Urothelium cell line (cell line): Measurements from ENCODE around the gene LRG1.

Experiments used
- DNase-seq: peaks from one replicate; pipeline ENCODE4 v3.0.0; 2011; ENCODE audit warnings: low spot score, mixed read lengths
- FAIRE-seq: peaks from 2 replicates; lab custom pipeline; 2011; peaks lifted over from hg19 to GRCh38; lab: Jason Lieb, UNC

Gene LRG1

GRCh38 chr19:4513248-4513647 is 26.6 kb downstream of the LRG1 start:
- DNase-seq (no peak), FAIRE-seq (no peak)

- no peak for FAIRE-seq
- no peak for DNase-seq
Measured at GRCh38 chr19:4512070-4512469, 27.8 kb downstream of the LRG1 start.

GRCh38 chr19:4511300-4512054 is 28.4 kb downstream of the LRG1 start:
- FAIRE-seq = no peak

DNA sequence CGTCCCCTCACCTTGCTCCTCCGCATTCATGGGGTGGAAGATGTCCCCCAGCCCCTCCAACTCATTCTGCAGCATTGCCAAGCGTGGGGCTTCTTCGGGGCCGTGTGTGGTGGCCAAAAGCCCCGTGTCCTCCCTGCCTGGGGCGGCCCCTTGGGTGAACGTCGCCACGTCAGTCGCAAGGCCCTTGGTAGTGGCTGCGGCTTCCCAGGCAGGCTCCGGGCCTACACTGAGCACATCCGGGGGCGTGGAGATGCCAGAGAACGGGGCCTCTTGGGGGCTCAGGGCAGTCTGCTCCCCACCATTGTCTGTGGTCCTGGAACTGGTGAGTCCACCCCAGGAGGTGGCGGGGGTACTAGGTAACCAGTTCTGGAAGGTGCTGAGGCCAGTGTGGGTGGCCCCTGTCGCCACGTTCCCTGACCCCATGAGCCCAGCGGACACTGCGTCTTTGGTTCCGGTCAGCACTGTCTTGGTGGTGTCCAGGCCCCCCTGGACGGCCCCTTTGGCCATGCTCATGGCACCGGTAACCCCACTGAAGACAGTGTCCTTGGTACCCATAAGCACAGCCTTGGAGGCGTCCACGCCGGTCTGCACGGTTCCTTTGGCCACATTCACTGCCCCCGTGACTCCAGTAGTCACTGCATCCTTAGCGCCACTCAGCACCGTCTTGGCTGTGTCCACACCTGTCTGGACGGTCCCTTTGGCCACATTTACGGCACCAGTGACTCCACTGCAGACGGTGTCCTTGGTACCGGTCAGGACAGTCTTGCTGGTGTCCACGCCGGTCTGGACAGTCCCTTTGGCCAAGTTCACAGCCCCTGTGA is 29.2 kb downstream of the LRG1 start:
- DNase-seq (no peak), FAIRE-seq (no peak)

More at GRCh38 chr19:4511300-4512054, 28.4 kb downstream of the LRG1 start:
- DNase-seq = no peak

DNA sequence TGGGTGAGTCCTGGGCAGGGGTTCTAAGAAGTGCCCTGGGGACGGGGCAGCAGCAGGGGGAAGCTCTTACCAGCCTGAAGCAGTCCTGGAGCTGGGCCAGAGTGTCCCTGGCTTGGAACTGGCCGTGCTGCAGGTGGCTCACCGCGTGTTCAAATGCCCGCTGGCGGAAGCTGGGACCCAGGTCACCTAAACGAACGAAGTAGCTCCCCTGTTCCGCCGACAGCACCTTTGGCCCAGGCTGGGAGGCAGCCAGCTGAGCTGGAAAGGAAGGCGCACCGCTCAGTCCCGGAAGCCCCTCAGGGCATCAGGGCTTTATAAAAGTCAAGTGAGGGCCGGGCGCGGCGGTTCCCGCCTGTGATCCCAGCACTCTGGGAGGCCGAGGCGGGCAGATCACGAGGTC is 31.1 kb downstream of the LRG1 start:
- DNase-seq (no peak), FAIRE-seq (no peak)

- FAIRE-seq = no peak
- no peak for DNase-seq
Measured at GRCh38 chr19:4507804-4508203, 32.0 kb downstream of the LRG1 start.

GRCh38 chr19:4507150-4507452 is 32.7 kb downstream of the LRG1 start:
- DNase-seq (no peak), FAIRE-seq (no peak)

- DNase-seq (peak; percentile 40), FAIRE-seq (no peak)
Measured at GRCh38 chr19:4506449-4507149, 33.2 kb downstream of the LRG1 start.

DNA sequence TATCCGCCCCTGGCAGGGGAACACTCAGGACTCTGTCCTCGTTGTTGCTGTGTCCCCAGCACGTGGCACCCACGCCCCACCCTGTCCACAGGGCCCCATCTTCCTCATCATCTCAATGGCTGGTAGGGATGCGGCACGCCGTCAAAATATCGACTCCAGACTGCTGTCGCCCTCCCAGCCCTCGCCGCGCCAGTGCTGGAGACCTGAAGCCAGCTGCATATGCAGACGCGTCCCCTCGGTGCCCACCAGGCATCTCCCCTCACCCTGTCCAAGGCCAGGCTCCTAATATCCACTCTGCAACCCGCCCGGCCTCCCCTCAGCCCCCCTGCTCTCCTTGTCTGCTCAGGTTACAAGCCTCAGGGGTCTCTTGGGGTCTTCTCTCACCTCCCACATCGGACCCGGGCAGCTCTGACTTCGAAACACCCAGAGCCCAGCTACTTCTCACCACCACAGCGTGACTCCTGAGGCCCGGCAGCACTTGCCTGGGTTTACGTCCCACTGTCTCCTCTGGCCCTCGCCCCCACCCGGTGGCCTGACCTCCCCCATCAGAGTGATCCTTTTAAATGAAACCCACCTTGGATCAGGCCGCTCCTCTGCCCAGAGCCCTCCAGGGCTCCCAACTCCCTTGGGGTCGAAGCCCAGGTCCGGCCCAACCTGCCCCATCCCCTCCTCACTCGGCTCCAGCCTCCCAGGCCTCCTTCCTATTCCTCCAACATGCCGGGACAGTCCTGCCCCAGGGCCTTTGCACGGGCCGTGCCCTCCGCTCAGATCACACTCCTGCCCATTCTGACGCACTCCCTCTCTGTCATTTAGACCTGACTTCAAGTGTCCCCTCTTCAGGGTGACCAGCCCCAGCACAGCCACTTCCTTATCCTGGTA is 34.0 kb downstream of the LRG1 start:
- no peak for FAIRE-seq
- no peak for DNase-seq

- DNase-seq (no peak), FAIRE-seq (no peak)
Measured at GRCh38 chr19:4504891-4505569, 34.8 kb downstream of the LRG1 start.

DNA sequence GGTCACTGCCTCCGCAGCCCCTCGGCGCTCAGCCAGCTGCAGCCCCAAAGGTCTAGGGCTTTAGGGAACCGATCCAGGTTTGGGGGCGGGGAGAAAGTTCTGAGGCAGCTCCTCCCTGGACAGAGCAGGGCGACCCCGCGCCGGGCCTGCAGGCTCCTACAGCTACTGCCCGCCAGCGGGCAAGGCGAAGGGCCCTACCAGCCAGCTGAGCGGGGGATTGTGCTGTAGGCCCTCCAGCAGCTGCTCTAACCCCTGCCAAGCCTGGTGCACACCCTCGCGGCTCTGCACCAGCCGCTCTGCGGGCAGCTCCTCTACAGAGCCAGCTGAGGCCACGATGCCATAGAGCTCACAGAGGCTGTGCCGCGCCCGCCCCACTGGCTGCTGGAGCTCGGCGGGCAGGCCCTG is 35.5 kb downstream of the LRG1 start:
- DNase-seq (no peak), FAIRE-seq (no peak)

DNA sequence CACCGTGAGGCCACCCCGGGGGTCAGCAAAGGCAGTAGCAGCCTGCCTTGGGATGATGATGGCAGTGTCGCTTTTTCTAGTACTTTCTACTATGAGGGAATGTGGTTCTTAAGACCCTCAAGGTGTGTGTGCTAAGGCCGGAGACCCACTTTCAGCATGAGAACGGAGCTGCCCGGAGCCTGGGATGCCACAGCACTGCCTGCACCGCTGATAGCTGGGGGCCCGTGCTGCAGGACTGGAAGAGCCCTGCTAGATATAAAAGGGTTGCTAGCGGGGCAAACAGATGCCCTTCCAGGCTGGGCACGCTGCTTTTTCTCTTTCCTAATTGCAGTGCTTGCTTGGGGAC is 36.0 kb downstream of the LRG1 start:
- no peak for FAIRE-seq

GRCh38 chr19:4503132-4503824 is 36.6 kb downstream of the LRG1 start:
- FAIRE-seq = no peak

More for the DNA sequence above, 36.0 kb downstream of the LRG1 start:
- no peak for DNase-seq

GRCh38 chr19:4502282-4503131 is 37.3 kb downstream of the LRG1 start:
- no peak for FAIRE-seq

More at GRCh38 chr19:4503132-4503824, 36.6 kb downstream of the LRG1 start:
- DNase-seq = no peak

DNA sequence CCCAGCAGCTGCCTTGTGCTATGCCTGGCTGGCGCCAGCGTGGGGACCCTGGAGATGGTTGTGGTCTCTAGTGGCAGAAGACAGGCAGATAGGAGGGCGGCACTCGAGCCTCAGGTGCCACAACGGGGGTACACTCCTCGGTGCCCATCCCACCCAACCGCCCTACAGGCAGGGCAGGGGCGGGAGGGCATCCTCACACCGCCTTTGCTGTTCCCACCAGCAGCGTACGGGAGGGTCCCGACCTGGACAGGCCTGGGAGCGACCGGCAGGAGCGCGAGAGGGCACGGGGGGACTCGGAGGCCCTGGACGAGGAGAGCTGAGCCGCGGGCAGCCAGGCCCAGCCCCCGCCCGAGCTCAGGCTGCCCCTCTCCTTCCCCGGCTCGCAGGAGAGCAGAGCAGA is 38.1 kb downstream of the LRG1 start:
- no peak for DNase-seq
- no peak for FAIRE-seq

More at GRCh38 chr19:4502282-4503131, 37.3 kb downstream of the LRG1 start:
- no peak for DNase-seq

- FAIRE-seq (no peak), DNase-seq (no peak)
Measured at GRCh38 chr19:4500841-4501591, 38.8 kb downstream of the LRG1 start.

- FAIRE-seq (no peak), DNase-seq (no peak)
Measured at GRCh38 chr19:4499855-4500254, 40.0 kb downstream of the LRG1 start.

- FAIRE-seq (no peak), DNase-seq (no peak)
Measured at GRCh38 chr19:4499318-4499717, 40.5 kb downstream of the LRG1 start.
